K562 (cell line): ENCODE data around the gene CUL9. TPM values are rescaled to one million over a fixed set of nuclear protein-coding genes. Genes with fewer than 3 reads are reported as not detected.

ENCODE experiments used
- ATAC-seq: fragments of 200-7000 bp; cut with Tn5 transposase; 3 replicates; pipeline ENCODE4 v1.9.1; 2020; ENCODE audit warnings: moderate library complexity
- BruUV-seq: library from RNA; stranded (reverse); fragments of 400-500 nt; replicated peaks from 2 replicates; lab custom pipeline; 2021; lab: Mats Ljungman, UMichigan
- CTCF ChIA-PET: fragments of 300-600 bp; formaldehyde crosslinking; extraction: SDS; loops from one replicate; lab custom pipeline; 2021; ENCODE audit warnings: low intra/inter-chr PET ratio; lab: Yijun Ruan, JAX
- POLR2A ChIA-PET: fragments of 300-600, 350-650 bp; sonication (Branson Sonifier 250); formaldehyde crosslinking; extraction: SDS; loops from one replicate; lab custom pipeline; 2021; ENCODE audit warnings: antibody characterized with exemption, inconsistent platforms; lab: Yijun Ruan, JAX
- DNase-seq, 4 experiments: peaks; one replicate each; pipeline versions ENCODE4 v3.0.0 to v3.0.0-alpha.2; 2011 to 2018; ENCODE audit warnings: low spot score in 3 of 4, mixed read lengths in 3 of 4; ENCODE audit errors: extremely low read depth in 1 of 4
- FAIRE-seq: peaks from 2 replicates; lab custom pipeline; 2011; peaks lifted over from hg19 to GRCh38; lab: Jason Lieb, UNC
- H2AFZ ChIP-seq: 2 replicates; pipeline ENCODE4 v1.6.0; 2011; ENCODE audit warnings: low read depth, low read length, control low read depth, inconsistent platforms
- H3K27ac ChIP-seq: fragments of 200-600 bp; 3 replicates; pipeline ENCODE4 v1.8.0; 2011; ENCODE audit warnings: low read depth, mild to moderate bottlenecking, control low read depth, inconsistent platforms, low read length, moderate library complexity, mixed read lengths; ENCODE audit errors: extremely low read depth
- H3K27me3 ChIP-seq, 2 experiments: fragments of 300-600 bp in 1 of 2; 2 replicates in 1 of 2; 3 replicates in 1 of 2; pipeline versions ENCODE4 v1.6.0 to v1.8.0; 2011; ENCODE audit warnings: inconsistent platforms in 2 of 2, low read length in 2 of 2, mild to moderate bottlenecking in 1 of 2, mixed read lengths in 1 of 2, moderate library complexity in 1 of 2; ENCODE audit not compliant: control insufficient read depth in 2 of 2, insufficient read depth in 2 of 2
- H3K36me3 ChIP-seq: fragments of 300-600 bp; 3 replicates; pipeline ENCODE4 v1.8.0; 2011; ENCODE audit warnings: mild to moderate bottlenecking, low read length, inconsistent platforms; ENCODE audit not compliant: control insufficient read depth, insufficient read depth
- H3K4me1 ChIP-seq, 2 experiments: fragments of 200-600 bp in 1 of 2; replicated peaks in 1 of 2; 2 replicates in 1 of 2; 3 replicates in 1 of 2; pipeline versions ENCODE4 v1.5.1 to v1.8.0; 2011; ENCODE audit warnings: inconsistent platforms in 2 of 2, low read length in 2 of 2, mild to moderate bottlenecking in 1 of 2, mixed read lengths in 1 of 2, moderate library complexity in 1 of 2; ENCODE audit not compliant: control insufficient read depth in 2 of 2, insufficient read depth in 2 of 2
- H3K4me2 ChIP-seq: 2 replicates; pipeline ENCODE4 v1.6.1; 2011; ENCODE audit warnings: low read length, control low read depth, inconsistent platforms, mixed read lengths; ENCODE audit not compliant: insufficient read depth
- H3K4me3 ChIP-seq: fragments of 200-600 bp; sonication (generic), shearing (Covaris generic); 2 replicates; pipeline ENCODE4 v1.5.1; 2016; ENCODE audit warnings: control low read depth, inconsistent platforms
- H3K79me2 ChIP-seq: fragments of 200-600 bp; 3 replicates; pipeline ENCODE4 v1.8.0; 2011; ENCODE audit warnings: low read length, inconsistent platforms; ENCODE audit not compliant: control insufficient read depth, insufficient read depth
- H3K9ac ChIP-seq, 2 experiments: 2 replicates each; pipeline versions ENCODE4 v1.6.0 to v1.6.1; 2011; ENCODE audit warnings: low read depth in 2 of 2, low read length in 2 of 2, control low read depth in 1 of 2, inconsistent platforms in 1 of 2, mild to moderate bottlenecking in 1 of 2, mixed read lengths in 1 of 2; ENCODE audit not compliant: insufficient read depth in 1 of 2
- H3K9me1 ChIP-seq: one replicate; pipeline ENCODE4 v1.6.0; 2011; ENCODE audit warnings: inconsistent platforms, mild to moderate bottlenecking, low read length, moderate library complexity; ENCODE audit not compliant: control insufficient read depth, insufficient read depth
- H3K9me3 ChIP-seq: replicated peaks from 2 replicates; pipeline ENCODE4 v1.5.1; 2011; ENCODE audit warnings: low read depth, low read length, inconsistent platforms; ENCODE audit not compliant: control insufficient read depth, insufficient read depth
- H4K20me1 ChIP-seq: replicated peaks from 2 replicates; pipeline ENCODE4 v1.6.1; 2011; ENCODE audit warnings: low read length, inconsistent platforms, mixed read lengths; ENCODE audit not compliant: control insufficient read depth, insufficient read depth
- ADNP ChIP-seq: fragments of 200-800 bp; sonication (Bioruptor generic); IDR thresholded peaks from 2 replicates; pipeline ENCODE4 v1.6.1; 2016; ENCODE audit warnings: missing genetic modification characterization, missing compliant biosample characterization
- CBFA2T3 ChIP-seq: fragments of 450-650 bp; IDR thresholded peaks from 2 replicates; pipeline ENCODE4 v1.6.1; 2017
- CBX3 ChIP-seq, 2 experiments: IDR thresholded peaks; 1 replicate in 1 of 2; 2 replicates in 1 of 2; pipeline ENCODE4 v1.6.1; 2012; ENCODE audit warnings: inconsistent platforms in 2 of 2, low read length in 2 of 2, borderline replicate concordance in 1 of 2, control low read depth in 1 of 2
- ELF4 ChIP-seq: fragments of 450-650 bp; formaldehyde crosslinking; IDR thresholded peaks from 2 replicates; pipeline ENCODE4 v1.4.0; 2022; ENCODE audit warnings: missing genetic modification characterization
- IRF2 ChIP-seq: sonication (generic); formaldehyde crosslinking; IDR thresholded peaks from 2 replicates; pipeline ENCODE4 v1.8.1; 2022; ENCODE audit warnings: mild to moderate bottlenecking, missing genetic modification reagents
- LEF1 ChIP-seq: fragments of 450-650 bp; IDR thresholded peaks from 2 replicates; pipeline ENCODE4 v1.6.1; 2016; ENCODE audit warnings: mild to moderate bottlenecking
- POLR3A ChIP-seq: IDR thresholded peaks from 2 replicates; pipeline ENCODE4 v1.6.1; 2011; ENCODE audit warnings: borderline replicate concordance, mild to moderate bottlenecking, moderate library complexity; ENCODE audit not compliant: insufficient read length, insufficient read depth; ENCODE audit errors: extremely low read depth
- POU5F1 ChIP-seq: fragments of 150-350 bp; IDR thresholded peaks from 2 replicates; pipeline ENCODE4 v1.6.1; 2014; ENCODE audit warnings: borderline replicate concordance, low read length, low read depth, mild to moderate bottlenecking; ENCODE audit not compliant: partially characterized antibody
- PYGO2 ChIP-seq: fragments of 450-650 bp; IDR thresholded peaks from 2 replicates; pipeline ENCODE4 v1.6.1; 2016; ENCODE audit warnings: mild to moderate bottlenecking, missing genetic modification characterization, moderate library complexity, missing compliant biosample characterization
- THRAP3 ChIP-seq: fragments of 450-650 bp; IDR thresholded peaks from 2 replicates; pipeline ENCODE4 v1.6.1; 2016; ENCODE audit warnings: mild to moderate bottlenecking, inconsistent platforms, borderline replicate concordance
- ZBTB17 ChIP-seq: fragments of 450-650 bp; formaldehyde crosslinking; IDR thresholded peaks from 2 replicates; pipeline ENCODE4 v1.4.0; 2020; ENCODE audit warnings: mild to moderate bottlenecking
- ZC3H11A ChIP-seq: IDR thresholded peaks from 2 replicates; pipeline ENCODE4 v1.6.1; 2012; ENCODE audit warnings: low read depth, low read length, improper control_type of control experiment
- ZNF644 ChIP-seq: fragments of 200-800 bp; sonication (Bioruptor generic); IDR thresholded peaks from 2 replicates; pipeline ENCODE4 v1.6.1; 2016; ENCODE audit warnings: low read depth, missing genetic modification characterization, missing compliant biosample characterization
- WGBS: fragments of 100-300 bp; shearing (Covaris generic); methylation state at CpG from one replicate; pipeline ENCODE4 v1.1.6; 2016; ENCODE audit warnings: low coverage, mixed read lengths; ENCODE audit not compliant: insufficient coverage; ENCODE audit errors: missing lambda C conversion rate; 5-methylcytosine and 5-hydroxymethylcytosine counted together
- in situ Hi-C: fragments of 300-500 bp; cut with MboI; formaldehyde crosslinking; loops from 4 replicates; pipeline ENCODE4 v1.15.0; 2018; ENCODE audit warnings: inconsistent platforms, mixed read lengths
- intact Hi-C: fragments of 100-400 bp; cut with micrococcal nuclease; formaldehyde crosslinking; loops from 2 replicates; pipeline ENCODE4 v1.14.2; 2022
- polyA plus RNA-seq, 8 experiments: library from polyadenylated mRNA; depleted of rRNA in 4 of 8; stranded (reverse) in 5 of 8; unstranded in 3 of 8; fragments of >200 nt; fragmentation: Nextera tagmentation in 2 of 8; fragmentation: Illumina TruSeq in 1 of 8; extraction: Ambion mirVana in 2 of 8; extraction: Trizol in 1 of 8; gene quantifications; 2 replicates each; pipeline versions ENCODE4 v1.2.1 to v1.2.3, GENCODE V29; 2011 to 2014; ENCODE audit warnings: inconsistent platforms in 1 of 8, missing spikeins in 1 of 8
- total RNA-seq, 7 experiments: library from RNA; depleted of rRNA in 6 of 7; stranded (reverse); fragments of >200 nt in 6 of 7; fragmentation: Illumina TruSeq in 2 of 7; extraction: Trizol in 2 of 7; gene quantifications; 2 replicates each; pipeline versions ENCODE4 v1.2.1 to v1.2.3, GENCODE V29; 2011 to 2021; ENCODE audit warnings: low replicate concordance in 1 of 7
- TF ChIP-seq, protein P1 (sequence below): fragments of 250-450 bp; sonication (Bioruptor Pico); IDR thresholded peaks from 2 replicates; pipeline ENCODE4 v1.8.0; 2022; ENCODE audit warnings: moderate library complexity, mild to moderate bottlenecking, inconsistent platforms
- TF ChIP-seq, protein P2 (sequence below): sonication (generic); formaldehyde crosslinking; IDR thresholded peaks from 2 replicates; pipeline ENCODE4 v1.8.0; 2023; ENCODE audit warnings: mild to moderate bottlenecking, missing genetic modification reagents
- TF ChIP-seq, protein P3 (sequence below), 3 experiments: fragments of 200-800 bp in 1 of 3; fragments of 250-450 bp in 1 of 3; fragments of 450-650 bp in 1 of 3; sonication (Bioruptor Pico) in 1 of 3; sonication (Bioruptor generic) in 1 of 3; formaldehyde crosslinking in 1 of 3; IDR thresholded peaks; 2 replicates each; pipeline versions ENCODE4 v1.6.1 to v1.8.0; 2016 to 2022; ENCODE audit warnings: mild to moderate bottlenecking in 2 of 3, missing genetic modification characterization in 2 of 3, missing compliant biosample characterization in 1 of 3, moderate library complexity in 1 of 3

The CUL9 gene
- total and polyA plus RNA-seq, 9 of the 15 experiments (the other 6 are each of a cell fraction or from before 2014, with no cell fraction given): 0.50 to 20.7 (median 6.6) TPM

DNA sequence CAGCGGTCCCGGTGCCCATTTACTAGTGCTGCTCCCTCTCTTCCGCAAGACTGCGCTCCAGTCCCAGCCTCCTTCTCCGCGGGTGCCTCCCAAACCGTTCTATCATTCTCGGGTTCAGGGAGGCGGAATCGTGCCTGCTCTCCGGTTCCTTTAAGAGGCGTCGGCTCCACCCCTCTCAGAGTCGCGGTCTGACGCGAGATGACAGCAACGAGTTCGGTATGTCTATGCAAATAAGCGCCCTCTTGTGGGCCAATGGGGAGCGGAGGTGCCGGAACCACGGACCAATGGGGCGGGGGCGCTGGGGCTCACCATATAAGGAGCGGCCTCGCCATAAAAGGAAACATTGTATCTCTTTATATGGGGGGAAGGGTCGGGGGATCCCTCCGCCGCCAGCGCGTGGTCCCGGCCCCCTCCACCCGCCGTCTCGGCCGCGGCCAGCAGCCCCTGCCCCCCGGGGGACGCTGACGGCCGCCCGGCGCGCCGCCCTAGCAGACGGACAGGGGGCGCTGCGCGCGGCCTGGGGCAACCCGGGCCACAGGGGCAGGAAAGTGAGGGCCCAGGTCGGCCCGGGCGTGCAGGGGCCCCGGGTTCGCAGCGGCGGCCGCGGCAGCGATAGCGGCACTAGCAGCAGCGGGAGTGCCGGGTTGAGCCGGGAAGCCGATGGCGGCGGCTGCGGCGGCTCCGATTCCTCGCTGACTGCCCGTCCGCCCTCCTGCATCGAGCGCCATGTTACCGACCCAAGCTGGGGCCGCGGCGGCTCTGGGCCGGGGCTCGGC lies 10.9 kb upstream of the CUL9 start, which contains the start of gene SRF:
SRF (plus strand) TSS at position 339 of the 776 bp plus-strand sequence; CDS start at position 727, 388 bp downstream.
- H4K20me1 ChIP-seq: peaks cover 32% of the 10 kb centered on the region
- ATAC-seq: peak; percentile 86
- H3K4me3 ChIP-seq: peak within 1 kb of the TSS; percentile 83
- H3K9me1 ChIP-seq: peaks cover 6% of the 10 kb centered on the region
- H3K4me1 ChIP-seq: peaks cover 30 to 43% of the 10 kb centered on the region in 2 experiments
- H3K79me2 ChIP-seq: peaks cover 41% of the 10 kb centered on the region
- H3K4me2 ChIP-seq: peak within 1 kb of the TSS; percentile 99
- under 1% methylated on average over 81 of the region's 83 CpGs for WGBS
- no TSS peak for BruUV-seq
- peak within 1 kb of the TSS; percentile 90 to 99 for H3K9ac ChIP-seq
- H2AFZ ChIP-seq: peak within 1 kb of the TSS; percentile 92
- no peaks in the 10 kb centered on the region for H3K27me3 ChIP-seq
- DNase-seq: peak; percentile 95 to 100 (median 96)
- POLR2A ChIA-PET: interaction anchor here (0.6 to 5.5 kb wide), 11 partner anchors 10 to 538 kb away, joined by 3 to 40 read pairs (median 3); partner anchors contain the start of genes CUL9 and KLHDC3
- H3K36me3 ChIP-seq: peaks cover 27% of the 10 kb centered on the region
- CTCF ChIA-PET: interaction anchor here (0.6 to 0.7 kb wide), 3 partner anchors 102 to 287 kb away, joined by 3 read pairs; partner anchors contain the start of genes KLC4 and MRPL2
- FAIRE-seq: peak; percentile 99
- in situ Hi-C loops: no loop called here
- intact Hi-C loops: loop anchor here (2.0 to 5.0 kb wide), 3 partner anchors 58 to 196 kb away; partner anchors contain the start of genes DNPH1 and ZNF318
- peak within 1 kb of the TSS; percentile 93 for H3K27ac ChIP-seq
- no peaks in the 10 kb centered on the region for H3K9me3 ChIP-seq
- TF ChIP-seq, protein P1, sequence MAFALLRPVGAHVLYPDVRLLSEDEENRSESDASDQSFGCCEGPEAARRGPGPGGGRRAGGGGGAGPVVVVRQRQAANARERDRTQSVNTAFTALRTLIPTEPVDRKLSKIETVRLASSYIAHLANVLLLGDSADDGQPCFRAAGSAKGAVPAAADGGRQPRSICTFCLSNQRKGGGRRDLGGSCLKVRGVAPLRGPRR: no peak
- TF ChIP-seq, protein P2, sequence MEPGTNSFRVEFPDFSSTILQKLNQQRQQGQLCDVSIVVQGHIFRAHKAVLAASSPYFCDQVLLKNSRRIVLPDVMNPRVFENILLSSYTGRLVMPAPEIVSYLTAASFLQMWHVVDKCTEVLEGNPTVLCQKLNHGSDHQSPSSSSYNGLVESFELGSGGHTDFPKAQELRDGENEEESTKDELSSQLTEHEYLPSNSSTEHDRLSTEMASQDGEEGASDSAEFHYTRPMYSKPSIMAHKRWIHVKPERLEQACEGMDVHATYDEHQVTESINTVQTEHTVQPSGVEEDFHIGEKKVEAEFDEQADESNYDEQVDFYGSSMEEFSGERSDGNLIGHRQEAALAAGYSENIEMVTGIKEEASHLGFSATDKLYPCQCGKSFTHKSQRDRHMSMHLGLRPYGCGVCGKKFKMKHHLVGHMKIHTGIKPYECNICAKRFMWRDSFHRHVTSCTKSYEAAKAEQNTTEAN: no peak
- TF ChIP-seq POU5F1 (no peak), ZBTB17 (CRISPR knock-in tag) (peak; percentile 44; the same call in 1 of the 2 replicates), ZC3H11A (no peak), IRF2 (CRISPR knock-in tag) (no peak), ELF4 (CRISPR knock-in tag) (peak; percentile 49; the same call in 1 of the 2 replicates), CBX3 (IDR thresholded peaks at IDR 0.05; ENCODE audit: borderline replicate concordance in 1 of 2, low read length in 2 of 2) (no peak), LEF1 (no peak; the same call in 1 of the 2 replicates), CBFA2T3 (no peak), ADNP (no peak), THRAP3 (no peak), POLR3A (no peak), PYGO2 (tag) (no peak), ZNF644 (tag) (no peak)
- TF ChIP-seq, protein P3, sequence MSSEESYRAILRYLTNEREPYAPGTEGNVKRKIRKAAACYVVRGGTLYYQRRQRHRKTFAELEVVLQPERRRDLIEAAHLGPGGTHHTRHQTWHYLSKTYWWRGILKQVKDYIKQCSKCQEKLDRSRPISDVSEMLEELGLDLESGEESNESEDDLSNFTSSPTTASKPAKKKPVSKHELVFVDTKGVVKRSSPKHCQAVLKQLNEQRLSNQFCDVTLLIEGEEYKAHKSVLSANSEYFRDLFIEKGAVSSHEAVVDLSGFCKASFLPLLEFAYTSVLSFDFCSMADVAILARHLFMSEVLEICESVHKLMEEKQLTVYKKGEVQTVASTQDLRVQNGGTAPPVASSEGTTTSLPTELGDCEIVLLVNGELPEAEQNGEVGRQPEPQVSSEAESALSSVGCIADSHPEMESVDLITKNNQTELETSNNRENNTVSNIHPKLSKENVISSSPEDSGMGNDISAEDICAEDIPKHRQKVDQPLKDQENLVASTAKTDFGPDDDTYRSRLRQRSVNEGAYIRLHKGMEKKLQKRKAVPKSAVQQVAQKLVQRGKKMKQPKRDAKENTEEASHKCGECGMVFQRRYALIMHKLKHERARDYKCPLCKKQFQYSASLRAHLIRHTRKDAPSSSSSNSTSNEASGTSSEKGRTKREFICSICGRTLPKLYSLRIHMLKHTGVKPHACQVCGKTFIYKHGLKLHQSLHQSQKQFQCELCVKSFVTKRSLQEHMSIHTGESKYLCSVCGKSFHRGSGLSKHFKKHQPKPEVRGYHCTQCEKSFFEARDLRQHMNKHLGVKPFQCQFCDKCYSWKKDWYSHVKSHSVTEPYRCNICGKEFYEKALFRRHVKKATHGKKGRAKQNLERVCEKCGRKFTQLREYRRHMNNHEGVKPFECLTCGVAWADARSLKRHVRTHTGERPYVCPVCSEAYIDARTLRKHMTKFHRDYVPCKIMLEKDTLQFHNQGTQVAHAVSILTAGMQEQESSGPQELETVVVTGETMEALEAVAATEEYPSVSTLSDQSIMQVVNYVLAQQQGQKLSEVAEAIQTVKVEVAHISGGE (CRISPR knock-in tag; IDR thresholded peaks at IDR 0.05): peak in 2 of 3 experiments; percentile 42 to 61; a peak in 1 of 6 replicates
